HAP-1 (cell line): ENCODE results near the gene FAAP20.
A peak's percentile ranks its signal among the peaks of the same experiment; 100 is the strongest.

Experiments used
- DNase-seq, 2 experiments: peaks; one replicate each; pipeline ENCODE4 v3.0.0-alpha.2; 2016 to 2020; ENCODE audit warnings: low spot score in 2 of 2
- H3K27me3 ChIP-seq: fragments of 250-450 bp; sonication (Bioruptor Pico); 2 replicates; pipeline ENCODE4 v1.5.1; 2020; ENCODE audit warnings: low read depth, mild to moderate bottlenecking, moderate library complexity
- H3K36me3 ChIP-seq: fragments of 250-450 bp; sonication (Bioruptor Pico); replicated peaks from 2 replicates; pipeline ENCODE4 v1.5.1; 2020; ENCODE audit warnings: mild to moderate bottlenecking
- H3K4me1 ChIP-seq: fragments of 250-450 bp; sonication (Bioruptor Pico); 2 replicates; pipeline ENCODE4 v1.5.1; 2020; ENCODE audit warnings: mild to moderate bottlenecking
- H3K4me3 ChIP-seq: fragments of 250-450 bp; sonication (Bioruptor Pico); 2 replicates; pipeline ENCODE4 v1.5.1; 2020; ENCODE audit warnings: mild to moderate bottlenecking, moderate library complexity
- H3K9me3 ChIP-seq: fragments of 250-450 bp; sonication (Bioruptor Pico); 2 replicates; pipeline ENCODE4 v1.5.1; 2020; ENCODE audit warnings: mild to moderate bottlenecking, moderate library complexity
- in situ Hi-C: fragments of 300-500 bp; cut with MboI; formaldehyde crosslinking; loops from 3 replicates; pipeline ENCODE4 v1.14.3; 2020; ENCODE audit warnings: low sequenced_read_pairs, inconsistent platforms, mixed read lengths

FAAP20 gene

GRCh38 chr1:2199042-2199810 lies 4.7 kb upstream of the FAAP20 start:
- in situ Hi-C loops, result loop anchor here (5.0 to 25.0 kb wide), 2 partner anchors 178 to 588 kb away; no protein-coding TSS in a partner anchor
- peak overlapping the region; percentile 30 for H3K4me3 ChIP-seq

GRCh38 chr1:2198571-2198970 lies 4.0 kb upstream of the FAAP20 start:
- no peak overlapping the region for H3K4me3 ChIP-seq

More at GRCh38 chr1:2199042-2199810, 4.7 kb upstream of the FAAP20 start:
- no peaks in the 10 kb centered on the region for H3K36me3 ChIP-seq
- DNase-seq, result peak; percentile 74 to 89
- H3K4me1 ChIP-seq, result peaks cover 14% of the 10 kb centered on the region
- H3K9me3 ChIP-seq, result no peaks in the 10 kb centered on the region
- no peaks in the 10 kb centered on the region for H3K27me3 ChIP-seq

GRCh38 chr1:2197707-2198165 lies 3.2 kb upstream of the FAAP20 start:
- no peak overlapping the region for H3K4me3 ChIP-seq
- peaks cover 6% of the 10 kb centered on the region; the same call in 1 of the 2 replicates for H3K36me3 ChIP-seq
- no peaks in the 10 kb centered on the region for H3K27me3 ChIP-seq
- peaks cover 18% of the 10 kb centered on the region for H3K4me1 ChIP-seq
- no peaks in the 10 kb centered on the region for H3K9me3 ChIP-seq
- no peak for DNase-seq
- in situ Hi-C loops, result loop anchor here (5.0 to 25.0 kb wide), 2 partner anchors 180 to 590 kb away; no protein-coding TSS in a partner anchor

More at GRCh38 chr1:2198571-2198970, 4.0 kb upstream of the FAAP20 start:
- in situ Hi-C loops, result loop anchor here (5.0 to 25.0 kb wide), 2 partner anchors 179 to 589 kb away; no protein-coding TSS in a partner anchor
- peaks cover 14% of the 10 kb centered on the region for H3K4me1 ChIP-seq
- no peaks in the 10 kb centered on the region for H3K36me3 ChIP-seq
- H3K27me3 ChIP-seq, result no peaks in the 10 kb centered on the region
- H3K9me3 ChIP-seq, result no peaks in the 10 kb centered on the region
- no peak for DNase-seq

GRCh38 chr1:2196901-2197638 lies 2.5 kb upstream of the FAAP20 start:
- H3K9me3 ChIP-seq, result no peaks in the 10 kb centered on the region
- no peak for DNase-seq
- in situ Hi-C loops, result loop anchor here (5.0 to 25.0 kb wide), 2 partner anchors 180 to 590 kb away; no protein-coding TSS in a partner anchor
- peaks cover 18% of the 10 kb centered on the region for H3K4me1 ChIP-seq
- H3K27me3 ChIP-seq, result no peaks in the 10 kb centered on the region
- H3K4me3 ChIP-seq, result no peak overlapping the region
- peaks cover 12% of the 10 kb centered on the region for H3K36me3 ChIP-seq

- peaks cover 14% of the 10 kb centered on the region for H3K36me3 ChIP-seq
Observed at GRCh38 chr1:2195785-2196184, 1.2 kb upstream of the FAAP20 start.

GRCh38 chr1:2194898-2195673 lies 514 bp upstream of the FAAP20 start:
- Histone ChIP-seq H3K9me3 (no peaks in the 10 kb centered on the region), H3K4me1 (peaks cover 18% of the 10 kb centered on the region), H3K36me3 (peaks cover 17% of the 10 kb centered on the region), H3K4me3 (peak overlapping the region; percentile 58), H3K27me3 (no peaks in the 10 kb centered on the region)
- in situ Hi-C loops, result loop anchor here (5.0 to 25.0 kb wide), 2 partner anchors 182 to 592 kb away; no protein-coding TSS in a partner anchor
- DNase-seq, result peak; percentile 65 to 91

More at GRCh38 chr1:2195785-2196184, 1.2 kb upstream of the FAAP20 start:
- no peaks in the 10 kb centered on the region for H3K27me3 ChIP-seq
- no peak overlapping the region for H3K4me3 ChIP-seq
- H3K9me3 ChIP-seq, result no peaks in the 10 kb centered on the region
- peaks cover 18% of the 10 kb centered on the region for H3K4me1 ChIP-seq
- in situ Hi-C loops, result loop anchor here (5.0 to 25.0 kb wide), 2 partner anchors 182 to 592 kb away; no protein-coding TSS in a partner anchor
- DNase-seq, result no peak

- Histone ChIP-seq H3K9me3 (no peaks in the 10 kb centered on the region), H3K27me3 (no peaks in the 10 kb centered on the region), H3K36me3 (peaks cover 17% of the 10 kb centered on the region), H3K4me1 (peaks cover 14% of the 10 kb centered on the region), H3K4me3 (peak overlapping the region; percentile 58)
- in situ Hi-C loops, result loop anchor here (25.0 kb wide), 1 partner anchor 594 kb away; no protein-coding TSS in a partner anchor
- DNase-seq, result no peak
Observed at GRCh38 chr1:2193514-2194281, 874 bp downstream of the FAAP20 start.

GRCh38 chr1:2192031-2192995 lies 2.3 kb downstream of the FAAP20 start:
- H3K9me3 ChIP-seq, result no peaks in the 10 kb centered on the region
- DNase-seq, result no peak
- no peaks in the 10 kb centered on the region for H3K27me3 ChIP-seq
- H3K36me3 ChIP-seq, result peaks cover 17% of the 10 kb centered on the region
- H3K4me1 ChIP-seq, result peaks cover 14% of the 10 kb centered on the region
- no peak overlapping the region for H3K4me3 ChIP-seq
- in situ Hi-C loops, result loop anchor here (25.0 kb wide), 1 partner anchor 595 kb away; no protein-coding TSS in a partner anchor

- Histone ChIP-seq H3K9me3 (no peaks in the 10 kb centered on the region), H3K27me3 (no peaks in the 10 kb centered on the region), H3K4me3 (no peak overlapping the region), H3K36me3 (peaks cover 17% of the 10 kb centered on the region), H3K4me1 (peaks cover 14% of the 10 kb centered on the region)
- DNase-seq, result no peak
- in situ Hi-C loops, result loop anchor here (25.0 kb wide), 1 partner anchor 597 kb away; no protein-coding TSS in a partner anchor
Observed at GRCh38 chr1:2190491-2190976, 4.0 kb downstream of the FAAP20 start.

- Histone ChIP-seq H3K9me3 (no peaks in the 10 kb centered on the region), H3K4me1 (peaks cover 6% of the 10 kb centered on the region; the same call in 1 of the 2 replicates), H3K27me3 (no peaks in the 10 kb centered on the region), H3K36me3 (peaks cover 22% of the 10 kb centered on the region), H3K4me3 (no peak overlapping the region)
- no peak for DNase-seq
- in situ Hi-C loops, result loop anchor here (25.0 kb wide), 1 partner anchor 598 kb away; no protein-coding TSS in a partner anchor
Observed at GRCh38 chr1:2189459-2190425, 4.8 kb downstream of the FAAP20 start.
